Heart left ventricle (tissue), 16 donors: ENCODE measurements around the gene BAG1. TPM values are rescaled to one million over a fixed set of nuclear protein-coding genes. Genes with fewer than 3 reads are reported as not detected.

ENCODE experiments used
- ATAC-seq, 4 donors: fragments of 200-7000 bp; cut with Tn5 transposase; one replicate each; pipeline ENCODE4 v1.9.1; 2020 to 2022; ENCODE audit warnings: moderate library complexity in 4 of 4, mild to moderate bottlenecking in 3 of 4, moderate number of reproducible peaks in 1 of 4
- DNase-seq, 5 donors: peaks; one replicate each; pipeline ENCODE4 v3.0.0-alpha.2; 2020
- H3K27ac ChIP-seq, 12 donors: fragments of 200-600 bp; sonication (generic) in 4 of 12; one replicate each; pipeline versions ENCODE4 v1.5.0 to v1.8.0; 2016 to 2022; ENCODE audit warnings: mild to moderate bottlenecking in 2 of 12
- H3K27me3 ChIP-seq, 9 donors: fragments of 200-600 bp; sonication (generic) in 2 of 9; one replicate each; pipeline versions ENCODE4 v1.5.1 to v1.8.0; 2016 to 2022; ENCODE audit warnings: mild to moderate bottlenecking in 3 of 9
- H3K36me3 ChIP-seq, 9 donors: fragments of 200-600 bp; sonication (generic) in 2 of 9; one replicate each; pipeline versions ENCODE4 v1.5.0 to v1.8.0; 2018 to 2022; ENCODE audit warnings: mild to moderate bottlenecking in 2 of 9
- H3K4me1 ChIP-seq, 12 donors: fragments of 200-600 bp; sonication (generic) in 4 of 12; one replicate each; pipeline versions ENCODE4 v1.5.0 to v1.8.0; 2016 to 2022; ENCODE audit warnings: mild to moderate bottlenecking in 3 of 12
- H3K4me3 ChIP-seq, 12 donors: fragments of 200-600 bp; sonication (generic) in 4 of 12; one replicate each; pipeline versions ENCODE4 v1.5.0 to v1.8.0; 2017 to 2022; ENCODE audit warnings: mild to moderate bottlenecking in 9 of 12, moderate library complexity in 4 of 12
- H3K9me3 ChIP-seq, 12 donors: fragments of 200-600 bp; sonication (generic) in 4 of 12; one replicate each; pipeline versions ENCODE4 v1.5.0 to v1.8.0; 2016 to 2022; ENCODE audit warnings: mild to moderate bottlenecking in 1 of 12
- POLR2A ChIP-seq, 2 donors: fragments of 450-650 bp; IDR thresholded peaks; one replicate each; pipeline ENCODE4 v1.6.1; 2017; ENCODE audit warnings: antibody characterized with exemption in 2 of 2, mild to moderate bottlenecking in 2 of 2, moderate library complexity in 2 of 2
- WGBS, 4 donors: extraction: QIAGEN DNeasy Blood & Tissue Kit in 2 of 4; methylation state at CpG; one replicate each; pipeline versions ENCODE4 v1.1.5 to v1.1.7; 2013 to 2018; 5-methylcytosine and 5-hydroxymethylcytosine counted together
- intact Hi-C, 10 donors: fragments of 100-400 bp; cut with DNase I; formaldehyde crosslinking; loops; one replicate each; pipeline versions ENCODE4 v1.11.1 to v1.14.2; 2022
- polyA plus RNA-seq, 2 donors: library from polyadenylated mRNA; stranded (reverse); fragments of 200-250 nt; gene quantifications; one replicate each; pipeline ENCODE4 v1.2.3, GENCODE V29; 2013
- total RNA-seq, 9 donors: library from RNA; depleted of rRNA in 2 of 9; stranded (reverse); fragments of >200 nt in 2 of 9; fragmentation: NEBNext Ultra II Directional in 3 of 9; extraction: Animal tissue kit (Norgen Biotek cat#: 25700) in 3 of 9; gene quantifications; one replicate each; pipeline versions ENCODE4 v1.1.0 to v1.2.4, GENCODE V29; 2016 to 2023
- TF ChIP-seq, protein P1 (sequence below), 12 donors: fragments of 200-600 bp; sonication (generic) in 4 of 12; IDR thresholded peaks; one replicate each; pipeline versions ENCODE4 v1.5.0 to v1.8.0; 2018 to 2022; ENCODE audit warnings: antibody characterized with exemption in 12 of 12, mild to moderate bottlenecking in 5 of 12
- donor health status: ischemic (EF 13 %, LVEDD 7.1; RV severe dilation, severe dysfunction).
- donor health status: healthy with polysubstance abuse.
- donor health status: DM: no; HTN: yes; CAD: no.
- donor health status: DM: no; HTN: no; CAD: no.
- donor health status: ischemic (EF 25% LVEDD 6.9; RV normal size, moderate dysfunction).
- donor health status: ischemic (EF 25% LVEDD 5.7; RV mildly dilated, moderate dysfunction).
- donor health status: healthy.
- donor health status: DM: yes; HTN: yes; CAD: no.
- donor health status: ischemic (EF 35%, LVEDD 5.7; RV mildly dilated, moderate dysfunction).
- donor health status: nonischemic (EF 11% LVEDD 7.7; RV severe dilation, severe dysfunction).
- donor health status: DM: yes; HTN: yes; CAD: no.
- donor health status: PGD.
- donor health status: ischemic (EF 29% LVEDD 5.4; RV normal size, mild dysfunction).
- donor health status: nonischemic (EF 23%, LVEDD 6.1; RV moderate dilation, normal function).

BAG1 gene
- total and polyA plus RNA-seq, 11 donors = 71.0 to 144 (median 112) TPM

DNA sequence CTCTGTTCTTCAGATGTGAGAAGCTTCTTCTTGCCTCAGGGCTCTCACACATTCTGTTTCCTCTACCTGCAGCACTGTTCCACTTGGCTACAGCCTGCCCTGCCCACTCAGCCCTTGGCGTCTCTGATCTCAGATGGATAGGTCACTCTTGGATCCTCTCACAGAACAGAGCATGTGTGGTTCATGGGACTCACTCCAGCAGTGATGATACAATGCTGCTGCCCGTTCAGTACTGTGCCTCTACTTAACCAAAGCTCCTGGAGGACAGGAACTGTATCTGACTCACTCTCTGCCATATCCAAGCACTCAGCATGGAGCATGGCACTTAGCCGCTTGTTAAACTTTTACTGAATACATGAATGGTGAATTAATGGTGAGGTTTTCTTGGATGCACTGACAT lies 27.9 kb downstream of the BAG1 start:
- 76 to 81% (median 78%) methylated on average over 3 of the region's 3 CpGs for WGBS, 4 donors
- Histone ChIP-seq H3K27ac (no peak overlapping the region), H3K4me3 (no peak overlapping the region), H3K36me3 (no peaks in the 10 kb centered on the region), H3K4me1 (peaks cover 0 to 11% (median 7%) of the 10 kb centered on the region in 12 donors), H3K27me3 (no peaks in the 10 kb centered on the region), H3K9me3 (no peaks in the 10 kb centered on the region)
- TF ChIP-seq POLR2A (IDR thresholded peaks at IDR 0.05) = no peak
- TF ChIP-seq, protein P1, sequence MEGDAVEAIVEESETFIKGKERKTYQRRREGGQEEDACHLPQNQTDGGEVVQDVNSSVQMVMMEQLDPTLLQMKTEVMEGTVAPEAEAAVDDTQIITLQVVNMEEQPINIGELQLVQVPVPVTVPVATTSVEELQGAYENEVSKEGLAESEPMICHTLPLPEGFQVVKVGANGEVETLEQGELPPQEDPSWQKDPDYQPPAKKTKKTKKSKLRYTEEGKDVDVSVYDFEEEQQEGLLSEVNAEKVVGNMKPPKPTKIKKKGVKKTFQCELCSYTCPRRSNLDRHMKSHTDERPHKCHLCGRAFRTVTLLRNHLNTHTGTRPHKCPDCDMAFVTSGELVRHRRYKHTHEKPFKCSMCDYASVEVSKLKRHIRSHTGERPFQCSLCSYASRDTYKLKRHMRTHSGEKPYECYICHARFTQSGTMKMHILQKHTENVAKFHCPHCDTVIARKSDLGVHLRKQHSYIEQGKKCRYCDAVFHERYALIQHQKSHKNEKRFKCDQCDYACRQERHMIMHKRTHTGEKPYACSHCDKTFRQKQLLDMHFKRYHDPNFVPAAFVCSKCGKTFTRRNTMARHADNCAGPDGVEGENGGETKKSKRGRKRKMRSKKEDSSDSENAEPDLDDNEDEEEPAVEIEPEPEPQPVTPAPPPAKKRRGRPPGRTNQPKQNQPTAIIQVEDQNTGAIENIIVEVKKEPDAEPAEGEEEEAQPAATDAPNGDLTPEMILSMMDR (IDR thresholded peaks at IDR 0.05) = no peak
- intact Hi-C loops = no loop called here
- ATAC-seq (no peak), DNase-seq (no peak)

DNA sequence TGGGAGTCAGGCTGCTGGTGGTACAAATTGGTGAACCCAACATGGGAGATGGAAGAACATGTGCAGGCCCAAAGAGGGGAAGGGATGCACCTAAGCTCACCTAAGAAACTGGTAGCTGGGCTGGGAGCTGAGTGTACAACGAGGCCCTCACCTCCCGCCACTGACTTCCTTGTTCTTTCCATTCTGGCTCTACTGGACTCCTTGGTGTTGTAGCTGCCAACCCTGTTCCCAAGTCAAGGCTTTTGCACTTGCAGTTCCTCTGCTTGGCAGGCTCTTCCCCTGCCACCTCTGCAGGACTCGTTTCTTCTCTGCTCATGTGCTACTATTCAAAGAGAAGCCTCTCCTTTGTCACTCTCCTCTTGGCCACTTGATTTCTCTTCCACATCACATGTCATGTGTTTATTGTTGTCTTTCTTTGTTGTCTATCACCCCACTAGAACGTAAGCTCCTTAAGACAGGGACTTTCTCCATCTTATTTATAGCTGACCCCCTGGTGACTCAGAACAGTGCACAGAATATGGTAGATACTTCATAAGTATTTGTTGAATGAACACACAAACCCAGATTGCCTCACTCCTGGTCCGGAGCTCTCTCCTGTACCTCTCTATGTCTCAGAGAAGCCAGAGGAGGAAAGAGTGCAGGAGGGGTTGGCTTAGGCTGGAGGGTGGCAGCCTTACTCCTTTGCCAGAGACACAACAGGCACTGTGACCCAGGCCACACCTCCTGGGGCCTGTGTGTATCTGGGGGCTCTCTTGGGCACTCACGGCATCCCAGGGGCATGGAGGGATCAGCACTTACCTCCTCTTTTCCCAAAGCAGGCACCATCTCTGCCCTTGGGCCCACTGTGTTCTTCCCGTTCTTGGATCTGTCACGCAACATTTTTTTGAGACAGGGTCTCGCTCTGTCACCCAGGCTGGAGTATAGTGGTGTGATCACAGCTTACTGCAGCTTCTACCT lies 29.7 kb downstream of the BAG1 start:
- WGBS, 4 donors = 75 to 86% (median 76%) methylated on average over 9 of the region's 9 CpGs
- Histone ChIP-seq H3K9me3 (no peaks in the 10 kb centered on the region), H3K27me3 (no peaks in the 10 kb centered on the region), H3K36me3 (no peaks in the 10 kb centered on the region), H3K4me3 (no peak overlapping the region), H3K4me1 (peaks cover 0 to 6% (median 3%) of the 10 kb centered on the region in 12 donors), H3K27ac (no peak overlapping the region)
- no peak for ATAC-seq
- no peak for DNase-seq
- TF ChIP-seq POLR2A (IDR thresholded peaks at IDR 0.05) = no peak
- TF ChIP-seq, protein P1 (IDR thresholded peaks at IDR 0.05) = no peak
- intact Hi-C loops = loop anchor here in 1 of 10 donors (5.0 kb wide), 1 partner anchor 142 kb away; no protein-coding TSS in a partner anchor

DNA sequence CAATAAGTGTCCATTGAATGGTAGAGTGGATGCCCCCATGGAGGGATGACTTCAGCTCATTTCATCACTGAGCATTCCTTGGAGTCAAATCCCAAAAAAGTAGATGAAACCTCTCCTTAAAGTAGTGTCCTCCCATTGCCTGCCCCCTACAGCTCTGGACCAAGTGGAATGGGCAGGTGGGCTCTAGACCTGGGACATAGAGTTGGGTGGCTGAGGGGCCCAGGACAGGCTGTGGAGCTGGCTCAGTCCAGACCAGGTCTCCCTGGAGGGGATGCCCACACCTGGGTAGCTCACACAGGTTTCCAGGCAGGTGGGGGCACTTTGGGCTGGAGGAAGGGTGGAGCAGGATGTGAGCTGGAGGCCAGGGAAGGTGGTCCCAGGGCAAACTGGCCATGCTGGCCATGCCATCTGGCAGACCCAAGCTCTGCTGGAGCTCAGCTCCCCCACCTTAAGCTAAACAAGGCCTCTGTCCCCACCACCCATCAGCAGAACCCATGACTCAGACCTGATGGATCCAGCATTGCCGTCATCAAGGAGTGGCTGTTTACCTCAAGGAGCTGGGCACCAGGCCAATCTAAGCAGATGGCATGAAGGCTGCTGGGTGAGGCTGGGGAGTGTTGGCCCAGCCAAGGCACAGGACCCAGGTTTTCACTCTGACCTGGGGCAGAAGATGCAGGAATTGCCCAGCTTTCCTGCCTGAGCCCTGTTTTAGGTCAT lies 30.7 kb downstream of the BAG1 start:
- DNase-seq = peak in 1 of 5 donors; percentile 33

More for the DNA sequence above, 30.7 kb downstream of the BAG1 start:
- H3K27me3 ChIP-seq = no peaks in the 10 kb centered on the region
- TF ChIP-seq, protein P1 (IDR thresholded peaks at IDR 0.05) = no peak
- TF ChIP-seq POLR2A (IDR thresholded peaks at IDR 0.05) = no peak
- no peaks in the 10 kb centered on the region for H3K36me3 ChIP-seq
- 36 to 57% (median 44%) methylated on average over 1 of the region's 1 CpG for WGBS, 4 donors
- intact Hi-C loops = loop anchor here in 1 of 10 donors (5.0 kb wide), 1 partner anchor 141 kb away; no protein-coding TSS in a partner anchor
- H3K4me1 ChIP-seq = no peaks in the 10 kb centered on the region
- no peak overlapping the region for H3K4me3 ChIP-seq
- H3K9me3 ChIP-seq = no peaks in the 10 kb centered on the region
- no peak overlapping the region for H3K27ac ChIP-seq
- ATAC-seq = peak in 1 of 4 donors; percentile 35
